ENCODE measurements around the gene SLC36A4.
"Not testable (repeated sequence)": the region's sequence is repeated elsewhere in the genome, so short reads cannot be mapped to it uniquely, and the experiment has no call there.

The SLC36A4 gene

GRCh38 chr11:93118276-93118675, 79.5 kb downstream of the SLC36A4 start:
- H3K4me3 ChIP-seq (replicated peaks; ENCODE audit: low read depth, low read length), result no peak overlapping the region
- no peak for DNase-seq (ENCODE audit: extremely low read depth, low read depth)
- TF ChIP-seq, protein P1, sequence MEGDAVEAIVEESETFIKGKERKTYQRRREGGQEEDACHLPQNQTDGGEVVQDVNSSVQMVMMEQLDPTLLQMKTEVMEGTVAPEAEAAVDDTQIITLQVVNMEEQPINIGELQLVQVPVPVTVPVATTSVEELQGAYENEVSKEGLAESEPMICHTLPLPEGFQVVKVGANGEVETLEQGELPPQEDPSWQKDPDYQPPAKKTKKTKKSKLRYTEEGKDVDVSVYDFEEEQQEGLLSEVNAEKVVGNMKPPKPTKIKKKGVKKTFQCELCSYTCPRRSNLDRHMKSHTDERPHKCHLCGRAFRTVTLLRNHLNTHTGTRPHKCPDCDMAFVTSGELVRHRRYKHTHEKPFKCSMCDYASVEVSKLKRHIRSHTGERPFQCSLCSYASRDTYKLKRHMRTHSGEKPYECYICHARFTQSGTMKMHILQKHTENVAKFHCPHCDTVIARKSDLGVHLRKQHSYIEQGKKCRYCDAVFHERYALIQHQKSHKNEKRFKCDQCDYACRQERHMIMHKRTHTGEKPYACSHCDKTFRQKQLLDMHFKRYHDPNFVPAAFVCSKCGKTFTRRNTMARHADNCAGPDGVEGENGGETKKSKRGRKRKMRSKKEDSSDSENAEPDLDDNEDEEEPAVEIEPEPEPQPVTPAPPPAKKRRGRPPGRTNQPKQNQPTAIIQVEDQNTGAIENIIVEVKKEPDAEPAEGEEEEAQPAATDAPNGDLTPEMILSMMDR (IDR thresholded peaks at IDR 0.05; ENCODE audit: low read depth, low read length, missing control alignments), result no peak

DNA sequence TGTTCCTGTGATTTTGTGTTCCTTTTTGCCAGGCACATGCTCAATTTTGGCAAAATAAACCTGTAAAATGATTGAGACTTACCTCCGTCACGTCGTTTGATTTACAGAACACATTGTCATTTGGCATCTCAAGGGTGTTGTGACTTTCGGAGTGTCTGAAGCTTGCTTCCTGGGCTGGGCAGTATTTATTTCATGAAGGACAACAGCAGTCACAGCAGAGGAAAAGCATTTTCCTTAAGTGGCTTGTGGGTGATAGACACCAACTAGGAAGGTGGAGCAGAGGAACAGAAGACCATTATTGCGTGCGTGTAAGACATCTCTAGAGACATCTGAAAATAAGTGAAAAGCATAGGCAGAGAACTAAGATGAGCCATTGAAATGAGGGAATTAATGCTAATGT, 80.2 kb downstream of the SLC36A4 start:
- no peak overlapping the region for H3K4me3 ChIP-seq (replicated peaks; ENCODE audit: low read depth, low read length)
- TF ChIP-seq, protein P1 (IDR thresholded peaks at IDR 0.05; ENCODE audit: low read depth, low read length, missing control alignments), result no peak

DNA sequence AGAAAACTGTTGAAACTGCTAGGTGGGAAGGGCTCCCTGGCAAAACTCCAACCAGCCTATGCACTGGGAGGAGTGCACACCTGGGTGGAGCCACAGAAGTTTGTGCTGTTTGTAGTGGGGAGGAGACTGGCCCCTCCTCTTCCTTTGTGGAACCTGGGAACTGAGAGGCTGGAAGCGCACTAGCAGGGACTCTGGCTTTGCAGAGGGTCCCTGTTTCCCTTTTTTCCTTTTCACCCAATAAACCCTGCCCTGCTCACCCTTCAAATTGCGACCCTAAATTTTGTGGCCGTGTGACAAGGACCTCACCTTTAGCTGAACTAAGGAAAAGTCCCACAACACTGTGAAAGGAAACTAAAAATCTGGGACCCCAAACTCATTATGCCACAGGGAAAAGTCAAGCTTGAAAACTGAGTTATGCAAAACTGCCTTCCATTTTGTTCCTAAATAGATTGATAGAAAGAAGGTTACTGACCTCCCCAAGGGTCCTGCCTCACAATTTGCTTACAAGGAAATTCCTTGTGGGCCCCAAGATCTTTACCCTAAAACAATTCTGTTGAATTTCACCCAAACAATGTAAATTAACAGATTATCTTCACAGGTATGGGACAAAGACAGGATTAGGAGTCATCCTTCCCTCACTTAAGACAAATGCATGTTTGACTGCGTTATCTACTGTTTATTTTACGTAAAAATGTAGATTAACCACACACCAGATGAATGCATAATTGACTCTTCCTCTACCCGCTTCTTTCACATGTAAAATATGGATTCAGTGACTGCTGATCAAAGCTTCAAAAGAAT, 81.0 kb downstream of the SLC36A4 start:
- no peak overlapping the region for H3K4me3 ChIP-seq (replicated peaks; ENCODE audit: low read depth, low read length)
- TF ChIP-seq, protein P1 (IDR thresholded peaks at IDR 0.05; ENCODE audit: low read depth, low read length, missing control alignments), result no peak
- DNase-seq (ENCODE audit: extremely low read depth, low read depth), result no peak

More for the DNA sequence above, 80.2 kb downstream of the SLC36A4 start:
- DNase-seq (ENCODE audit: extremely low read depth, low read depth), result no peak

GRCh38 chr11:93114304-93114703, 83.5 kb downstream of the SLC36A4 start:
- TF ChIP-seq, protein P1 (IDR thresholded peaks at IDR 0.05; ENCODE audit: low read depth, low read length, missing control alignments), result no peak
- no peak for DNase-seq (ENCODE audit: extremely low read depth, low read depth)
- H3K4me3 ChIP-seq (replicated peaks; ENCODE audit: low read depth, low read length), result no peak overlapping the region

GRCh38 chr11:93113824-93114223, 84.0 kb downstream of the SLC36A4 start:
- TF ChIP-seq, protein P1 (IDR thresholded peaks at IDR 0.05; ENCODE audit: low read depth, low read length, missing control alignments), result peak; percentile 11
- no peak overlapping the region for H3K4me3 ChIP-seq (replicated peaks; ENCODE audit: low read depth, low read length)
- DNase-seq (ENCODE audit: extremely low read depth, low read depth), result no peak

- DNase-seq (ENCODE audit: extremely low read depth, low read depth); H3K4me3 ChIP-seq (replicated peaks; ENCODE audit: low read depth, low read length): not testable (repeated sequence)
Observed at GRCh38 chr11:93111147-93111546, 86.6 kb downstream of the SLC36A4 start.

- DNase-seq (ENCODE audit: extremely low read depth, low read depth), result no peak
- H3K4me3 ChIP-seq (replicated peaks; ENCODE audit: low read depth, low read length), result no peak overlapping the region
- TF ChIP-seq, protein P1 (IDR thresholded peaks at IDR 0.05; ENCODE audit: low read depth, low read length, missing control alignments), result no peak
Observed at GRCh38 chr11:93100211-93100610, 97.6 kb downstream of the SLC36A4 start.
